ENCODE data around the gene KCNV2.
"Not testable (repeated sequence)": the region's sequence is repeated elsewhere in the genome, so short reads cannot be mapped to it uniquely, and the experiment has no call there.

Gene KCNV2

GRCh38 chr9:2717385-2717784, at the start of gene KCNV2:
TSS of gene KCNV2 (plus strand) at chr9:2717510. CDS start at chr9:2717740, 230 bp downstream.
- DNase-seq = no peak

GRCh38 chr9:2673161-2673560, 44.1 kb upstream of the KCNV2 start:
- DNase-seq = no peak

GRCh38 chr9:2674141-2674824, 43.0 kb upstream of the KCNV2 start:
- DNase-seq = no peak

- DNase-seq = no peak
Observed at GRCh38 chr9:2675834-2676233, 41.5 kb upstream of the KCNV2 start.

- no peak for DNase-seq
Observed at GRCh38 chr9:2676466-2676865, 40.8 kb upstream of the KCNV2 start.

- no peak for DNase-seq
Observed at GRCh38 chr9:2677915-2678889, 39.1 kb upstream of the KCNV2 start.

GRCh38 chr9:2679011-2679410, 38.3 kb upstream of the KCNV2 start:
- DNase-seq = no peak

GRCh38 chr9:2681981-2682380, 35.3 kb upstream of the KCNV2 start:
- DNase-seq = no peak

GRCh38 chr9:2686911-2687310, 30.4 kb upstream of the KCNV2 start:
- no peak for DNase-seq

- no peak for DNase-seq
Observed at GRCh38 chr9:2688636-2689035, 28.7 kb upstream of the KCNV2 start.

- no peak for DNase-seq
Observed at GRCh38 chr9:2691212-2691611, 26.1 kb upstream of the KCNV2 start.

GRCh38 chr9:2691626-2692025, 25.7 kb upstream of the KCNV2 start:
- DNase-seq = no peak

GRCh38 chr9:2693056-2693455, 24.3 kb upstream of the KCNV2 start:
- no peak for DNase-seq

- no peak for DNase-seq
Observed at GRCh38 chr9:2697492-2697891, 19.8 kb upstream of the KCNV2 start.

- no peak for DNase-seq
Observed at GRCh38 chr9:2700398-2700797, 16.9 kb upstream of the KCNV2 start.

GRCh38 chr9:2700909-2701550, 16.3 kb upstream of the KCNV2 start:
- no peak for DNase-seq

- no peak for DNase-seq
Observed at GRCh38 chr9:2704504-2704903, 12.8 kb upstream of the KCNV2 start.

- not testable (repeated sequence) for DNase-seq
Observed at GRCh38 chr9:2707256-2707655, 10.1 kb upstream of the KCNV2 start.

- no peak for DNase-seq
Observed at GRCh38 chr9:2709645-2710101, 7.6 kb upstream of the KCNV2 start.

GRCh38 chr9:2711716-2712115, 5.6 kb upstream of the KCNV2 start:
- DNase-seq = no peak

GRCh38 chr9:2718001-2718697, 839 bp downstream of the KCNV2 start:
- no peak for DNase-seq

GRCh38 chr9:2718698-2719033, 1.4 kb downstream of the KCNV2 start:
- no peak for DNase-seq

- no peak for DNase-seq
Observed at GRCh38 chr9:2720179-2720654, 2.9 kb downstream of the KCNV2 start.

Data from NK-92 treated with Interleukin-12 subunit alpha and Interleukin-12 subunit beta, amount 100 ng/mL, for 24 hours (cell line).